OCI-LY3 (cell line): Measurements from ENCODE around the gene LMAN1.

Experiments
- EZH2phosphoT487 ChIP-seq: fragments of 200-600 bp; shearing (Covaris generic); IDR thresholded peaks from 2 replicates; pipeline ENCODE4 v1.6.1; 2018; ENCODE audit warnings: antibody characterized with exemption, mixed run types, low read depth
- TF ChIP-seq, protein P1 (sequence below): fragments of 200-600, 300-600 bp; sonication (generic); IDR thresholded peaks from 2 replicates; pipeline ENCODE4 v1.5.1; 2014; ENCODE audit warnings: antibody characterized with exemption, low read length, low read depth

DNA sequence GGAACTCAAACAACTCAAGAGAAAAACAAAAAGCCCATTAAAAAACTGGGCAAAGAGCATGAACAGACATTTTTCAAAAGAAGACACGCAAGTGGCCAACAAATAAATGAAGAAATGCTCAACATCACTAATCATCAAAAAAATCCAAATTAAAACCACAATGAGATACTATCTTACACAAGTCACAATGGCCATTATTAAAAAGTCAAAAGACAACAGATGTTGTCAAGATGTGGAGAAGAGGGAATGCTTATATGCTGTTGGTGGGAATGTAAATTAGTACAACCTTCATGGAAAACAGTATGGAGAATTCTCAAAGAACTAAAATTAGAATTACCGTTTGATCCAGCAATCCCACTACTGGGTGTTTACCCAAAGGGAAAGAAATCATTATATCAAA, 15.1 kb downstream of the LMAN1 start:
- TF ChIP-seq, protein P1, sequence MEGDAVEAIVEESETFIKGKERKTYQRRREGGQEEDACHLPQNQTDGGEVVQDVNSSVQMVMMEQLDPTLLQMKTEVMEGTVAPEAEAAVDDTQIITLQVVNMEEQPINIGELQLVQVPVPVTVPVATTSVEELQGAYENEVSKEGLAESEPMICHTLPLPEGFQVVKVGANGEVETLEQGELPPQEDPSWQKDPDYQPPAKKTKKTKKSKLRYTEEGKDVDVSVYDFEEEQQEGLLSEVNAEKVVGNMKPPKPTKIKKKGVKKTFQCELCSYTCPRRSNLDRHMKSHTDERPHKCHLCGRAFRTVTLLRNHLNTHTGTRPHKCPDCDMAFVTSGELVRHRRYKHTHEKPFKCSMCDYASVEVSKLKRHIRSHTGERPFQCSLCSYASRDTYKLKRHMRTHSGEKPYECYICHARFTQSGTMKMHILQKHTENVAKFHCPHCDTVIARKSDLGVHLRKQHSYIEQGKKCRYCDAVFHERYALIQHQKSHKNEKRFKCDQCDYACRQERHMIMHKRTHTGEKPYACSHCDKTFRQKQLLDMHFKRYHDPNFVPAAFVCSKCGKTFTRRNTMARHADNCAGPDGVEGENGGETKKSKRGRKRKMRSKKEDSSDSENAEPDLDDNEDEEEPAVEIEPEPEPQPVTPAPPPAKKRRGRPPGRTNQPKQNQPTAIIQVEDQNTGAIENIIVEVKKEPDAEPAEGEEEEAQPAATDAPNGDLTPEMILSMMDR: no peak
- no peak for TF ChIP-seq EZH2phosphoT487
